Activated CD4-positive, alpha-beta T cell treated with anti-CD3 and anti-CD28 coated beads for 1 hour (primary cell): ENCODE data around the gene CASP8AP2.
"Not testable (repeated sequence)": the region's sequence is repeated elsewhere in the genome, so short reads cannot be mapped to it uniquely, and the experiment has no call there.

ENCODE experiments used
- DNase-seq: peaks from one replicate; pipeline ENCODE4 v3.0.0-alpha.2; 2020

CASP8AP2 gene

DNA sequence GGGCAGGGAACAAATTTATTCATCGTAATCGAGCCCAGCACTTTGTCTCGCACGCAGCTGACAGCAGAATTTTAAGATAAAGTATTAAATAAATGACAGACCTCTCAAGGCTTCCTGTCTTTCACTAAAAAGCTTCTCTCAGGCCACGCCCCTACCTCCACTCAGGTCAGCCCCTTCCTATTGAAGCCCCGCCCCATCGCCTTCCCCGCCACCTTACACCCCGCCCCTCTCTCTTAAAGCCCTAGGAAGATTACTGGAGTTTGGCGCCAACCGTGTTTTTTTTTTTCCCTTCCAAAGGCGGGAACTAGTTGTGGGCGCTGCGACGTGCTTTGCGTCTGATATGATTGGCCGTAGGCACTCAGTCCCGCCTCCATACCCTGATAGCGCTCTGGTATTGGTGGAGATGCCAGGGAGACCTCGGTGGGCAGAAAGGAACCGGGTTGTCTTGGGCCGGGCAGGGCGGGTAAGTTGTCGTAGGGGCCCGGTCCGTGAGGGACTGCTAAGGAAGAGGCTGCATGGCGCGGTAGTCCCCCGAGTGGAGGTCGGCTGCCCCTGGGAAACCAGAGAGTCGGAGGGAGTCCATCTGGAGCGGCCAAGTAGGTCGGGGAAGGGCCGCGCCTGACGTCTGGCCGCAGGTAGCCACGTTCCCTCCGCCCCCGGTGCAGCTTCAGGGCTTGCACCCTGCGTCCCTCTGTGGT, at the start of gene CASP8AP2:
Gene CASP8AP2 (plus strand): TSS at position 409 of the 698 bp plus-strand sequence.
- DNase-seq = peak; percentile 88

DNA sequence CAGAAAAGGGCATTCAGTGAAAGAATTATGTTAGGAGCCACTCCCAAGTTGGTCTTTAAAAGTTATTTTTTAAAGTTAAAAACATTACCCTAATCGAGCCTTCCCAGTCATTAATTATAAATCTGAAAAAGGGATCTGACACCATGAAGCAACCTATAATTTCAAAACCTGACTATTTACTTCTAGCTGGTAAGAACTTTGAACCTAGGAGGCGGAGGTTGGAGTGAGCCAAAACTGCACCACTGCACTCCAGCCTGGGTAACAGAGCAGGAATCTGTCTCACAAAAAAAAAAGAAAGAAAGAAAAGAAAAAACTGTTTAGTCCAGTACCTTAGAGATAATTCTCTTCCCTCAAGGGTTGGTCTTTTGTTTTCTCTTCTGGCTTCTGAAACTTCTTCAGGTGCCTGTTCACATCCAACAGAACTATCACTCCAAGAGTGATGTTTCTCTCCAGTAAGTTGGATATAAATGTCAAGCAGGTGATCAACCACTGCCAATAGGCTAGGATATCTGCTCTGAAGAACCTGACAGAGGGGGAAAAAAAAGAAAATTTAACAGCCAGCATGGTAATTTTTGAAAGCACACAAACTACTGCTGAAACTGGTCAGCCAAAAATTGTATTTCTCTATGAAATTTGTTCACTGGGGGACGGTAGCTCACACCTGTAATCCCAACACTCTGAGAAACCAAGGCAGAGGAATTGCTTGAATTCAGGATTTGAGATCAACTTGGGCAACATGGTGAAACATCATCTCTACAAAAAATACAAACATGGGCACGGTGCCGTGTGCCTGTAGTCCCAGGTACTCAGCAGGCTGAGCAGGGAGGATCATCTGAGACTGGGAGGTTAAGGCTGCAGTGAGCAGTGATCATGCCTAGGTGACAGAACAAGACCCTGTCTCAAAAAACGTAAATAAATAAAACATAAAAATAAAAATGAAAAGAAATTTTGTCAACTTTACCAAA, 48.3 kb upstream of the CASP8AP2 start:
- DNase-seq = no peak

DNA sequence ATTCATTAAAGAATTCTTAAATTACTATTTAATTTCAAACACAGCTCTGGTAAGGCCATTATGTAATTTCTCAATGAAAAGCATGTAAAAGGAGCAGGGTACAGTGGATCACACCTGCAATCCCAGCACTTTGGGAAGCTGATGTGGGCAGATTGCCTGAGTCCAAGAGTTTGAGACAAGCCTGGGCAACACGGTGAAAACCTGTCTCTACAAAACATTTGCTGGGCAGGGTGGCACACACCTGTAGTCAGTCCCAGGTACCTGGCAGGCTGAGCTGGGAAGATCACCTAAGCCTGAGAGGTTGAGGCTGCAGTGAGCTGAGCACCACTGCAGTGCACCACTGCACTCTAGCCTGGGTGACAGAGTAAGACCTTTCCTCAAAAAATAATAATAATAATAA, 47.5 kb upstream of the CASP8AP2 start:
- no peak for DNase-seq

DNA sequence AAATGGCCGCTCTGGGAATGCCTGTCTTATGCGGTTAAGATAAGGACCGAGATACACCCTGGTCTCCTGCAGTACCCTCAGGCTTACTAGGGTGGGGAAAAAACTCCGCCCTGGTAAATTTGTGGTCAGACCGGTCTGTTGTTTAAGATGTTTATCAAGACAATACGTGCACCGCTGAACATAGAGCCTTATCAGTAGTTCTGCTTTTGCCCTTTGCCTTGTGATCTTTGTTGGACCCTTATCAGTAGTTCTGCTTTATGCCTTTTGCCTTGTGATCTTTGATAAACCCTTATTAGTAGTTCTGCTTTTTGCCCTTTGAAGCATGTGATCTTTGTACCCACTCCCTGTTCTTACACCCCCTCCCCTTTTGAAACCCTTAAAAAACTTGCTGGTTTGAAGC, 46.4 kb upstream of the CASP8AP2 start:
- DNase-seq = not testable (repeated sequence)

DNA sequence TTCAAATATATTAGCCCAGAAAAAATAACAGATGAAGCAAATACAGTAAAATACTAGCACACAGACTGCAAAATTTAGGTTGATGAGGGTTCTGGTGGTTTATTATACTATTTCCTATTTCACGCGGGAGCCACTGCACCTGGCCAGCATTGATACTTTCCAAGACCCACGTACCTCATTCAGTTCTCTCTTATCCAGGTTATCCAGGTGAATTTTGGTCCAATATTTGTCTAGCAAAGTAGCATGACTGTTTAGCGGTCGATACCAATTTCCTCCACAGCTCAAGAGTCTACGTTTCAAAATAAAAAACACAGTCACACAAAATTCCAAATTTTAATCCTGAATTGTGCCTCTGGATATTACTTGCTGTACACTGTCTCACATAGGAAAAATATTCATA, 44.8 kb upstream of the CASP8AP2 start:
- no peak for DNase-seq

DNA sequence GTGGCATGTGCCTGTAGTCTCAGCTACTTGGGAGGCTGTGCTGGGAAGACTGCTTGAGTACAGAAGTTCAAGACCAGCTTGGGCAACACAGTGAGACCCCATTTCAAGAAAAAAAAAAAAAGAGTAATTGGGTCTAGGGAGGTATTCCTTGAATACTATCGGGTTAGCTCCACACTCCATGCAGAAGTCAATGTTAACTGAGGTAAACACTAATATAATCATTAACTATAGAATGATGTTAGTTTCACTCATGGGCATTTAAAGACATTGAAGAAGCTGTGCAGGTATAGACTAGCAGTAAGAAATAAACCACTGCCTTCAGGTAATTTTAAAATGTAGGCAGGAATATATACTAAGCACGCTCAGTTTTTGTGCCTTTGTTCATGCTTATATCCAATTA, 42.7 kb upstream of the CASP8AP2 start:
- DNase-seq = no peak

DNA sequence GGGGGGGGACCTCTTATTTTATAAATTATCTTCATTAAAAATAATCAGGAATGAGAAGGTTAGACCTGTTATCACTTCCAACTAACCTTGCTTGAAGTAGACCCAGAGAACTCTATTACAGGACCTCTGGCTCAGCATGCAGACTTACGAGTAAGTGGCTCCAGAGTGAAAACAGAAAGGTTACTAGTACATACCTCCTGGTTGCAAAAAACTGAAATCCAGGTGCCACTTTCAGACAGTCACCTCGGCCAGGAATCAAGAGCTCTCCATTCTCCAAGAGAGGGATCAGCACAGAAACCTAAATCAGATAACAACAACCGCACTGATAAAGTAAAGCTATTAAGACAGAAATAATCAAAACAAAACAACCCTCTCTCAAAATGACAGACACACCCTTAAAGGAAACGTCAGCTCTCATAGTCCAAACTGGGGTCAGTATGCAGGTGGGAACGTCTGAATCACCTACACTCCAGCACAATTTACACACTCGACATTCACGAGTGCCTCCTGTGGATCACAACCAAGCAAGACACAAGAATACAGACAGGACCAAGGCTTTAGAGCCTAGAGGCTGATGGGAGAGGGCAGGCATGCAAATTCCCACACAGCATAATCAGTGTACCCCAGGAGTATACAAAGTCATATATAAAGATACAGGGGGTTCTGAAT, 41.9 kb upstream of the CASP8AP2 start:
- DNase-seq = no peak

DNA sequence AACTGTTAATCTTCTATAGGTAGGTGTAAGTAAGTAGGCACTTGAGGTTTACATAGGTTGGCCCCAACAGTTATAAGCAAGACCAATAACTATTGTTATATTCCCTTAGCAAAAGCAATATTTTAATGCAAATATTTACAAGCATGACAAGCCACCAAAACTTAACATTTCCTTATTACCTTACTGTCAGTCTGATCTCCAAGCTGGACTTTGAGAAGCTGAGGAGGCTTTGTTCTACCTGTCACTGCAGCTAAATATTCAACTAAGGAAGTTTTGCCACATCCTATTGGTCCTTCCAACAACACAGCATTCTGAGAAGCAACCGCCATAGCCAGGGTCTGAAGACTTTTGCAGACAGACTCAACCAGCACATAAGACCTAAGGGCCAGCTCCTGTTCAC, 39.7 kb upstream of the CASP8AP2 start:
- DNase-seq = no peak

DNA sequence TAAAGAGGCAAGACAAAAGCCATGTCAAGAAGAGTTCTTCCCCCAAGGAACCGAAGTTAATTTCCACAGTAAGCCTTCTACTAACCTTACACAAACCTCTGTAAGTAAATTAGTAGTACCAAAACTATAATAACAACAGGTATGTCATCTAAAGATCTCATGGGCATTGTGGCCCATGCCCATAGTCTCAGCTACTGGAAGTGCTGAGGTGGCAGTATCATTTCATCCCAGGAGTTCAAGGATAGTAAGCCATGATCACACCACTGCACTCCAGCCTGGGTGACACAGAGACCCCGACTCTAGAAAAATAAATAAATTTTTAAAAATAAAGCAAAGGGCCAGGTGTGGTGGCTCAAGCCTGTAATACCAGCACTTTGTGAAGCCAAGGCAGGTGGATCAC, 39.3 kb upstream of the CASP8AP2 start:
- no peak for DNase-seq

DNA sequence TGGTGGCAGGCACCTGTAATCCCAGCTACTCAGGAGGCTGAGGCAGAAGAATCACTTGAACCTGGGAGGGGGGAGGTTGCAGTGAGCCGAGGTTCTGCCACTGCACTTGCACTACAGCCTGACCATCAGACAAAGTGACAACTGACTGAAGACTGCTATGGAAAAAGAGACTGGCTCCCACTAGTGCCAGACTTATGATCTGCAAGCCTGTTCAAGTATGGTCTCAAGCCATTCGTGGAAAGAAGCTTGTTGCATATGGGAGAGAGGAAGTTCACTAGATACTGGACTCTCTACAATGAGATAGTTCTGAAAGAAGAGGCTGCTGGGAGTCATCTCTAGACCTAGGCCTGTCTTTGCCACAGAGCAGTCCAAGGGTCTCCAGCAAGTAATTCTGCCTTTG, 36.8 kb upstream of the CASP8AP2 start:
- DNase-seq = no peak

DNA sequence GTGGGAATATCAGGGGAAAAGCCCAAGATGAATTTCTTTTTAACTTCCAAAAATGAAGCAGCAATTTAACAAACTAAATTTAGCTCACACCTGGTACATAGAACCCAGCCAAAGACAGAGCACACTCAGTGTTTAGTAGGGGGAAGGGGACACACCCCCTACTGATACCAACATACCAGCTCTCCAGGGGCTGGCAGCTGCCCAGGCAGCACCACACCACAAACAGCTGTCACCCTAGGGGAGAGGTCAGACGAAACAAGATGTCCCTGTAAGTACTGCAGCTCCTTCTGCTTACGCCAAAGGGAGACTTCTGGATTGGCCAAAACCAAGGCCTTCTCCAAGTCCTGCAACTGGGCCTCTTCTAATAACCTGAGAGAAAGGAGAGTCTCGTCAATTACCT, 36.1 kb upstream of the CASP8AP2 start:
- DNase-seq = no peak

DNA sequence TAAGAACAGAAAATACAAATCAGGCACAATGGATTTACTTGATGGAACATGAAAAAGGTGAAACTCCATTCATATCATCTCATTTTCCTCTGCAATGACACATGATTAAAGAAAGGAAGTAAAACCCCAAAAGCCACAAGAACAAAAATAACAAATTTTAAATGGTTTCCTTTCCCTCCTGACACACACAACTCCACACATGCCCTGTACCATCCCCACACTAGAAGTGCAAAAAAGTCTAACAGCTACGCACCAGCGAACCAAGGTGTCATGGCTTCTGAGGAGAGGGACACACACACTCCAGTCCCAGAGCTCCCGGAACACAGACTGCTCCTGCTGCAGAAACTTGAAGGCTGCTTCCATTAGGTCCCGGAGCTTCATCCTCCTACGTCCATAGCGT, 35.4 kb upstream of the CASP8AP2 start:
- DNase-seq = no peak

DNA sequence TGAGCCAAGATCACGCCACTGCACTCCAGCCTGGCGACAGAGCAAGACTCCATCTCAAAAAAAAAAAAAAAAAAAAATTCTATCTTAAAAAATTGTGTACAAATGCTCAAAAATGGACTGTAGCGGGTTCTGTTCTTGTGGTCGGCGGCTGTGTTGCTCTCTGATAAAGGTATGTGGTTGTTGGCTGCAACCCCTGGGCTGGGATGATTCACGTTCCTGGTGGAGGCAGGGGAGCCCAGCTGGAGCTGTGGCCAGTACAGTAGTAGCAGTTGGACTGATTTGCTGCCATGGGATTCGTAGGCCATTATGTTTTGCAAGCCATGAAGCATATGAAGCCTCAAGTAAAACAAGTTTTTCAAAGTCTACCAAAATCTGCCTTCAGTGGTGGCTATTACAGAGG, 32.4 kb upstream of the CASP8AP2 start:
- DNase-seq = no peak

DNA sequence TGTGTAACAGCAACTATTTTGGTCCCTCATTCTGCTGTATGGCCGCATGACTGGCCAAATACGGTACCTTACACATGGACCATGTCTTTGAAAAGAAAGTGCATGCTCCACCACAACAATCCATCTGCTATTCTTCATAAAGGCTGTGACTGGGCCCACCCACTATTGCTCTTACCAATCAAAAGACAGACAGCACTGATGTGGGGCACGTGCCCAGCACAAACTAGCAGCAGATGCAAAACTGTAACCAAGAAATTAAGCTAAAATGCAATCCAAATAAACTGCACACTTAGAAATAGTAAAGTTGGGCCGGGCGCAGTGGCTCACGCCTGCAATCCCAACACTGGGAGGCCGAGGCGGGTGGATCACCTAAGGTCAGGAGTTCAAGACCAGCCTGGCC, 30.6 kb upstream of the CASP8AP2 start:
- no peak for DNase-seq

DNA sequence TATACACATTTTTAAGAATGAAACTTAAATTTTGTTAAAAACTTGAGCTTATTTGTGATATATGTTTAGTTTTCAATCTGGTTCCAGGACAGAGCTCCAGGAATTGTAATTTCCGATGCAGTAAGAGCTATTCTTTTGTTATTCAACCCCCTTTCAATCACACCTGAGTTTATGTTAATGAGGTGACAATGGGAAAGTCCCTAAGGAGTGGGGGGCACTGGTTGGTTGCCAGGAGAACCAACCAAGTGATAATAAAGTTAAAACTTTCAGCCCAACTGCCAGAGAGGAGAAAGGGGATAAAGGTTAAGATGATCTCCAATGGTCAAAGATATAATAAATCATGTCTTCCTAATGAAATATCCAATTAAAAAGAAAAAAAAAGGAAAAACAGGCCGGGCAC, 29.9 kb upstream of the CASP8AP2 start:
- DNase-seq = no peak

DNA sequence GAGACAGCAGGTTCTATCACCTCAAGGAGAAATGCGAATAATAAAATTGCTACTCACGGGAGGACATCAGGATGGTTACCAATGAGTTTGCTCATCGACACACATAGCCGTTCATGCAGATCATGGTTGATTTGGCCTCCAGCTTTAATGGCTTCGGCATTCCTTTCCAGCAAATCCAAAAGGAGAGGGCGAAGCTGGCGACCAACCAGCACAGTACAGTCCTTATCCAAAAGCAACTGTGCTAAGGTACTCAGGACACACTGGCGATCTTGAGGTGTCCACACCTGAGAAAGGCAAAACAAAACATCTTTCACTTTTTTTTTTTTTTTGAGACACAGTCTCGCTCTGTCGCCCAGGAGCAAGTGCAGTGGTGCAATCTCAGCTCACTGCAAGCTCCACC, 26.4 kb upstream of the CASP8AP2 start:
- no peak for DNase-seq

DNA sequence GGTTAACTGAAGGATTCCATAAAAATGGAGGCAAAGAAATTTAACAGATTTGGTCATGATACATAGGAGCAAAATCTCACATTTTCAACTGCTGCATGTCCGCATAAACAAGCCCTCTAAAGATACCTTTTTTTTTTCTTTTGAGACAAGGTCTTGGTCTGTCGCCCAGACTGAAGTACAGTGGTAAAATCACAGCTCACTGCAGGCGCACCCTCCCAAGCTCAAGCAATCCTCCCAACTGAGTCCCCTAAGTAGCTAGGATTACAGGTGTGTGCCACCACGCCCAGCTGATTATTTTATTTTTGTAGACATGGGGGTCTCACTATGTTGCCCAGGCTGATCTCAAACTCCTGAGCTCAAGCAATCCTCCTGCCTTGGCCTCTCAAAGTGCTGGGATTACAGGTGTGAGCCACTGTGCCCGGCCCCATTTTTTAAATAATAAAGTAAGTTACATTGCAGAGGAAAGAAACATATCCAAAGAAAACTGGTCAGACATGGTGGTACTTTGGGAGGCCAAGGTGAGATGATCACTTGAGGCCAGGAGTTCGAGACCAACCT, 23.8 kb upstream of the CASP8AP2 start:
- no peak for DNase-seq

DNA sequence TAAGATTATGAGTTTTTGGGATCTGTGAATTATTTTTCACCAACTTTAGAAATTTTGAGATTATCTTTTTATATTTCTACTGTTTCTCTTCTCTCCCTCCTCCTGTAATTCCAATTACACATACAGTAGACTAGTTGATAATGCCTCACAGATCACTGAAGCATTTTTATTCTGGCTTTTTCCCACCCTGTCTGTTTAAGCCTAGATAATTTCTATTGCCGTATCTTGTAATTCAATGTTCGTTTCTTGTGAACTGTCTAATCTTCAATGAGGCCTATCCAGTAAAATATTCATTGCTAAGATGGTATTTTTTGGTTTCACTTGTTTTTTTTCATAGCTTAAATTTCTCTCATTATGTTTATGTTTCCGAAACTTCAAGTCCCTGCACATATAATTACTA, 22.1 kb upstream of the CASP8AP2 start:
- no peak for DNase-seq

DNA sequence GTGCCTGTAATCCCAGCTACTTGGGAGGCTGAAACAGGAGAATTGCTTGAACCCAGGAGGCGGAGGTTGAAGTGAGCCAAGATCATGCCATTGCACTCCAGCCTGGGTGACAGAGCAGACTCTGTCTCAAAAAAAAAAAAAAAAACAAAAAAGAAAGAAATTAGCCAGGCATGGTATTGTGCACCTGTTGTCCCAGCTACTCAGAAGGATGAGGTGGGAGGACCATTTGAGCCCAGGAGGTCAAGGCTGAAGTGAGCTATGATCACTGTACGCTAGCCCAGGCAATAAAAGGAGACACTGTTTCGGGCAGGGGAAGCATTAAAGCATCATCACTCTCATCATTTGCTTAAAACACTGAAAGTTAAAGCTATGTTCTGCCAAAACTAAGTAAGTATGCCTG, 16.3 kb upstream of the CASP8AP2 start:
- DNase-seq = not testable (repeated sequence)

DNA sequence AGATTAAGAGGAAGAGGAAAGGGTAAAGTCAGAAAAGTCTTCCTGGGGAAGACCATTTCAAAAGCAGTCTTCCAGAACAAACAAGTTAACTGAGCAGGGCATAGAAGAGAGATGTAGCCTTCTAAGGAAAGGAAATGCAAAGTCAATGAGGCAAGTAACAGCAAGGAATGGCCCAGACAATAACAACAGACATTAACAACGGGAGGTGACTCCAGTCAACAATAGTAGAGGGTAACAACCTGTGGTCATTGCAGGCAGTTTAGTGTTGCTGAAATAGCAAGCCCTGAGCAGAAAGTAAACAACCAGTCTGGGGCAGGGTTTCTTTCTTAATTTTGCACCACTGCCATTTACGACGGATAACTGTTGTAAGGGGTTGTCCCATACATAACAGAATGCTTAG, 12.2 kb upstream of the CASP8AP2 start:
- DNase-seq = no peak

DNA sequence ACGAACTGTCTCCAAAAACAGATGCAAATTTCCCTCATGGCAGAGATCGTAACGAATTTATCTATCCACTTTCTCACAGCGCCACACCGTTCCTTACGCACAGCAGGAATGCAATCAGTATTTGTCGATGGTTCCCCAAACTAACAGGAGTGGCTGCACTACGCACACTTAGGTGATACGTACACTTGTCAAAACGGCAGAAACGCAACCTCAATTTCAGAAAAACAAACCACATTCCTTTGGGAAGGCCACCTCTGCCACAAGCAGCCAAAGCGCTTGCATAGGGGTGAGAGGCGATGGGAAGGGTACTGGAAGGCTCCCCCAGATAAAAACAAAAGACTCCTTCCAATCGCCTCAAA, 10.7 kb upstream of the CASP8AP2 start:
- no peak for DNase-seq

DNA sequence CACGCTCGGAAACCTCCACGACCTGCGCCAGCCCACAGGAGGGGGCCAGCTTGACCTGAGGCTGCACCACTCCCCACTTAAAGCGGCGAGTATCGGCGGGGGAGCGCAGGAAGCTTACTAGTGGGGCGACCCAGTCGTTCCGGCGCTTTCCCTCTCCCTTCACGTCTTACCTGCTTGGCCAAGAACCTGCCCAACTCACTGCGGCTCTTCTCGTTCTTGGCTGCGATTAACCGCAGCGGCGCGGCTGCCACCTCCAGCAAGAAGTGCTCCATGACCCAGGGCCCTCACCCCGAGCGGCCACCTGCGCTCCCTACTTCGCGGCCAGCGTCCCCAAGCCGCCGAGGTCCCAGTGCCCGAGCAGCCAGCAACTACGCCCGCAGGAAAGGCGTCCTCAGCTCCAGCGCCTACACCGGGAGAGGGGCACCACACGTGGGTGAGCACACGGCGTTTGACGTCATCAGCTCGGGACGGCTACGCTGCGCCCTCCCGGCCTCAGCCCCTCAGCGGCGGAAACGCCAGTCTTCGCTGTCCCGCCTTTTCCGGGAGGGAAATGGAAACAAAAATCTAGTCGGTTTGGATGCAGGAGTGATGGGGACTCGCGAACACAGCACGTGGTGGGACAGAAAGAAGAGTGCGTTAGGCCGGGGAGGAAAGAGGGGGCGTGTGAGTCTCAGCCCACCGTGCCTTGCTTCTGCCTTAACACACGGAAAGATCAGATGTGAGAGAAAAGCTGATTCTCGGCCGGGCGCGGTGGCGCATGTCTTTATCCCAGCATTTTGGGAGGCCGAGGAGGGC, 10.1 kb upstream of the CASP8AP2 start, which contains the start of gene MDN1:
Gene MDN1 (minus strand): TSS at position 459 of the 795 bp plus-strand sequence. CDS start 187 bp downstream, at position 272.
- DNase-seq = peak; percentile 83
